GM19238 (cell line): Measurements from ENCODE around the gene CACNA1S.

Experiments used
- DNase-seq: peaks from one replicate; pipeline ENCODE4 v3.0.0; 2011; ENCODE audit warnings: low spot score; ENCODE audit not compliant: insufficient read length

The CACNA1S gene

GRCh38 chr1:201014816-201015200, 97.4 kb downstream of the CACNA1S start:
- DNase-seq: no peak

- no peak for DNase-seq
Measured at GRCh38 chr1:201013991-201014815, 98.0 kb downstream of the CACNA1S start.

GRCh38 chr1:201013031-201013485, 99.2 kb downstream of the CACNA1S start:
- no peak for DNase-seq

GRCh38 chr1:201011616-201012015, 100.6 kb downstream of the CACNA1S start:
- no peak for DNase-seq

GRCh38 chr1:201009962-201010645, 102.1 kb downstream of the CACNA1S start:
- DNase-seq: no peak

GRCh38 chr1:201008666-201009360, 103.4 kb downstream of the CACNA1S start:
- DNase-seq: no peak

GRCh38 chr1:201007481-201007880, 104.7 kb downstream of the CACNA1S start:
- no peak for DNase-seq

GRCh38 chr1:201006450-201006849, 105.8 kb downstream of the CACNA1S start:
- DNase-seq: no peak

- DNase-seq: no peak
Measured at GRCh38 chr1:201004732-201005131, 107.5 kb downstream of the CACNA1S start.

GRCh38 chr1:201004154-201004553, 108.1 kb downstream of the CACNA1S start:
- DNase-seq: no peak

GRCh38 chr1:201002510-201002909, 109.7 kb downstream of the CACNA1S start:
- DNase-seq: no peak

- no peak for DNase-seq
Measured at GRCh38 chr1:201001962-201002361, 110.3 kb downstream of the CACNA1S start.

- DNase-seq: no peak
Measured at GRCh38 chr1:201000391-201000790, 111.8 kb downstream of the CACNA1S start.

- no peak for DNase-seq
Measured at GRCh38 chr1:200999667-201000066, 112.6 kb downstream of the CACNA1S start.

GRCh38 chr1:200998323-200998722, 113.9 kb downstream of the CACNA1S start:
- no peak for DNase-seq

- DNase-seq: no peak
Measured at GRCh38 chr1:200992382-200993048, 119.7 kb downstream of the CACNA1S start.

GRCh38 chr1:200991097-200991614, 121.1 kb downstream of the CACNA1S start:
- DNase-seq: no peak

- no peak for DNase-seq
Measured at GRCh38 chr1:200990114-200990513, 122.1 kb downstream of the CACNA1S start.
